ENCODE results near the gene MCHR1. TPM values are rescaled to one million over a fixed set of nuclear protein-coding genes. Genes with fewer than 3 reads are reported as not detected.
A peak's percentile ranks its signal among the peaks of the same experiment; 100 is the strongest.

The MCHR1 gene
- total and polyA plus RNA-seq, 4 donors: 0.23 to 2.4 (median 1.1) TPM

DNA sequence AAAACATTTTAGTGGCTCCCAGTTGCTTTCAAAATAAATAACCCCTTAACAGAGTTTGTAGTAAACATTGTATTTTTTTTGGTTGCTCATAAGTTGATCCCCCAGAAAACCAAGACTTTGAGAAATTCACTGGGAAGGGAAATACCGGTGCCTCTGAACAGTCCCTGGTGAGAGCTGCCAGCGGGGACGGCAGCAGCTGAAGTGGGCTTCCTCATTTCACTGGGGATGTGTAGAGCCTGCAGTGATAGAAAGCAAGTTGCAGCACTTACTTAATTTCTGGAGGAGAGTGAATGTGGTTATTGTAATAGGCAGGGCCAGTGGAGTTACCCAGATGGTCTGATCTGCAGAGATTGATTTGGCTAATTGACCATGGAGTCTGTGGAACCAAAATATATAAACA, 18.6 kb upstream of the MCHR1 start:
- 90% methylated on average over 3 of the region's 3 CpGs for WGBS
- Histone ChIP-seq H3K27ac (ENCODE audit: low read depth in 1 of 2, low read length in 2 of 2) (no peak overlapping the region), H3K4me3 (ENCODE audit: low read depth in 1 of 3, low read length in 3 of 3) (no peak overlapping the region), H3K4me1 (ENCODE audit: control insufficient read depth in 4 of 4, insufficient read depth in 4 of 4, low read length in 3 of 4) (no peaks in the 10 kb centered on the region), H3K9me3 (ENCODE audit: control insufficient read depth in 4 of 4, low read length in 3 of 4) (no peaks in the 10 kb centered on the region), H3K9ac (ENCODE audit: low read depth in 1 of 2, low read length in 2 of 2) (no peak overlapping the region), H3K27me3 (ENCODE audit: control insufficient read depth in 4 of 4, insufficient read depth in 4 of 4, low read length in 3 of 4) (no peaks in the 10 kb centered on the region), H3K36me3 (ENCODE audit: control insufficient read depth in 4 of 4, insufficient read depth in 3 of 4, low read depth in 1 of 4, low read length in 3 of 4) (no peaks in the 10 kb centered on the region)
- no peak for TF ChIP-seq RXRA (IDR thresholded peaks at IDR 0.05)
- no peak for TF ChIP-seq HNF4G (IDR thresholded peaks at IDR 0.05)
- TF ChIP-seq SP1 (IDR thresholded peaks at IDR 0.05): no peak
- no peak for TF ChIP-seq YY1 (IDR thresholded peaks at IDR 0.05)
- no peak for TF ChIP-seq EGR1 (IDR thresholded peaks at IDR 0.05; ENCODE audit: low read depth in 2 of 2)
- TF ChIP-seq, protein P1, sequence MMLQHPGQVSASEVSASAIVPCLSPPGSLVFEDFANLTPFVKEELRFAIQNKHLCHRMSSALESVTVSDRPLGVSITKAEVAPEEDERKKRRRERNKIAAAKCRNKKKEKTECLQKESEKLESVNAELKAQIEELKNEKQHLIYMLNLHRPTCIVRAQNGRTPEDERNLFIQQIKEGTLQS (IDR thresholded peaks at IDR 0.05): no peak
- TF ChIP-seq HNF4A (conservative IDR thresholded peaks at IDR 0.05): no peak
- TF ChIP-seq GABPA (IDR thresholded peaks at IDR 0.05 in 1 of 2, conservative IDR thresholded peaks at IDR 0.05 in 1 of 2): no peak
- TF ChIP-seq, protein P2, sequence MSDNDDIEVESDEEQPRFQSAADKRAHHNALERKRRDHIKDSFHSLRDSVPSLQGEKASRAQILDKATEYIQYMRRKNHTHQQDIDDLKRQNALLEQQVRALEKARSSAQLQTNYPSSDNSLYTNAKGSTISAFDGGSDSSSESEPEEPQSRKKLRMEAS (IDR thresholded peaks at IDR 0.05): no peak
- no peak for TF ChIP-seq FOXA2 (IDR thresholded peaks at IDR 0.05)
- no peak for TF ChIP-seq JUND (IDR thresholded peaks at IDR 0.05)
- no peak for TF ChIP-seq CTCF (IDR thresholded peaks at IDR 0.05; ENCODE audit: low read depth, low read length, missing input control)
- no peak for TF ChIP-seq RAD21 (IDR thresholded peaks at IDR 0.05)
- no peak for TF ChIP-seq ZBTB33 (IDR thresholded peaks at IDR 0.05)
- TF ChIP-seq NR2F2 (IDR thresholded peaks at IDR 0.05): no peak
- TF ChIP-seq TAF1 (conservative IDR thresholded peaks at IDR 0.05): no peak
- DNase-seq (ENCODE audit: low spot score): no peak

DNA sequence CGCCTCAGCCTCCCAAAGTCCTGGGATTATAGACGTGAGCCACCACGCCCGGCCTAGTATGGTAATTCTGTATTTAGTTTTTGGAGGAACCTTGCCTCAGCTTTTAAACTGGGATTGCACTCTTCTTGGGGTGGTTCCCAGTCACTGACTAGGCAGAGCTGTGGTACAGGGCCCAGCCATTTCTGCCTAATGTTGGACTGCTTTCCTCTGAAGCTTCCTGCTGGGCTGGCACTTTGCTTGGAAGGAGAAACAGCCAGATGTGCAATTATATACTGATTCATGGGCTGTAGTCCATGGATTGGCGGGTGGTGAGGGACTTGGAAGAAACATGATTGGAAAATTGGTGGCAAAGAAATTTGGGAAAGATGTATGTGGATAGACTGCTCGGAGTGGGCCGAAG, 17.6 kb upstream of the MCHR1 start:
- DNase-seq (ENCODE audit: low spot score): no peak
- Histone ChIP-seq H3K27ac (ENCODE audit: low read depth in 1 of 2, low read length in 2 of 2) (no peak overlapping the region), H3K4me1 (ENCODE audit: control insufficient read depth in 4 of 4, insufficient read depth in 4 of 4, low read length in 3 of 4) (no peaks in the 10 kb centered on the region), H3K9ac (ENCODE audit: low read depth in 1 of 2, low read length in 2 of 2) (no peak overlapping the region), H3K27me3 (ENCODE audit: control insufficient read depth in 4 of 4, insufficient read depth in 4 of 4, low read length in 3 of 4) (no peaks in the 10 kb centered on the region), H3K9me3 (ENCODE audit: control insufficient read depth in 4 of 4, low read length in 3 of 4) (no peaks in the 10 kb centered on the region), H3K36me3 (ENCODE audit: control insufficient read depth in 4 of 4, insufficient read depth in 3 of 4, low read depth in 1 of 4, low read length in 3 of 4) (no peaks in the 10 kb centered on the region), H3K4me3 (ENCODE audit: low read depth in 1 of 3, low read length in 3 of 3) (no peak overlapping the region)
- TF ChIP-seq EGR1 (IDR thresholded peaks at IDR 0.05; ENCODE audit: low read depth in 2 of 2): no peak
- no peak for TF ChIP-seq RAD21 (IDR thresholded peaks at IDR 0.05)
- WGBS: 90% methylated on average over 7 of the region's 7 CpGs

DNA sequence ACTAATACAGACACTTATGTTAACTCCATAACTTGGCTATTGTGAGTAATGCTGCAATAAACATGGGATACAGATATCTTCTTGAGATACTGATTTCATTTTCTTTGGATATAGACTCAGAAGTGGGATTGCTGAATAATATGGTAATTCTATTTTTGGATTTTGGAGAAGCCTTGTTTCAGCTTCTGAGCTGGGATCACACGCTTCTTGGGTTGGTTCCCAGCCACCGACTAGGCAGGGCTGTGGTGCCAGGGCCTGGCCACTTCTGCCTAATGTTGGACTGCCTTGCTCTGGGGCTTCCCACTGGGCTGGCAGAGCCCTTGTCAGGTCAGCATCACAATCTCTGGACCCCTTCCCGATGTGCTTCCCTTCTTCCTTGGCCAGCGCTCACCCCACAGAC, 14.0 kb upstream of the MCHR1 start:
- 70% methylated on average over 4 of the region's 4 CpGs for WGBS
- no peaks in the 10 kb centered on the region for H3K4me1 ChIP-seq (ENCODE audit: control insufficient read depth in 4 of 4, insufficient read depth in 4 of 4, low read length in 3 of 4)
- no peak for DNase-seq (ENCODE audit: low spot score)
- H3K9ac ChIP-seq (ENCODE audit: low read depth in 1 of 2, low read length in 2 of 2): no peak overlapping the region
- H3K36me3 ChIP-seq (ENCODE audit: control insufficient read depth in 4 of 4, insufficient read depth in 3 of 4, low read depth in 1 of 4, low read length in 3 of 4): no peaks in the 10 kb centered on the region
- no peaks in the 10 kb centered on the region for H3K27me3 ChIP-seq (ENCODE audit: control insufficient read depth in 4 of 4, insufficient read depth in 4 of 4, low read length in 3 of 4)
- peak overlapping the region in 1 of 2 donors; percentile 48 for H3K27ac ChIP-seq (ENCODE audit: low read depth in 1 of 2, low read length in 2 of 2)
- no peak for TF ChIP-seq RAD21 (IDR thresholded peaks at IDR 0.05)
- no peak for TF ChIP-seq ZBTB33 (IDR thresholded peaks at IDR 0.05)
- TF ChIP-seq, protein P1 (IDR thresholded peaks at IDR 0.05): no peak
- no peak for TF ChIP-seq FOXA2 (IDR thresholded peaks at IDR 0.05)
- H3K9me3 ChIP-seq (ENCODE audit: control insufficient read depth in 4 of 4, low read length in 3 of 4): peaks cover 0 to 3% (median 2%) of the 10 kb centered on the region in 4 donors
- H3K4me3 ChIP-seq (ENCODE audit: low read depth in 1 of 3, low read length in 3 of 3): no peak overlapping the region
